Stomach (tissue), 4 donors: ENCODE data around the gene KDELR1.

ENCODE experiments used
- POLR2A ChIP-seq, 4 donors: fragments of 450-650 bp; IDR thresholded peaks; one replicate each; pipeline ENCODE4 v1.6.1; 2016; ENCODE audit warnings: antibody characterized with exemption in 4 of 4, control low read depth in 2 of 4, mild to moderate bottlenecking in 1 of 4, moderate library complexity in 1 of 4
- TF ChIP-seq, protein P1 (sequence below), 7 experiments: fragments of 450-650 bp in 4 of 7; fragments of 200-600 bp in 3 of 7; sonication (generic) in 3 of 7; IDR thresholded peaks; one replicate each; pipeline ENCODE4 v1.5.1; 2016 to 2019; ENCODE audit warnings: antibody characterized with exemption in 7 of 7, control low read depth in 2 of 7, mild to moderate bottlenecking in 1 of 7

- TF ChIP-seq POLR2A (IDR thresholded peaks at IDR 0.05), result no peak
- TF ChIP-seq, protein P1, sequence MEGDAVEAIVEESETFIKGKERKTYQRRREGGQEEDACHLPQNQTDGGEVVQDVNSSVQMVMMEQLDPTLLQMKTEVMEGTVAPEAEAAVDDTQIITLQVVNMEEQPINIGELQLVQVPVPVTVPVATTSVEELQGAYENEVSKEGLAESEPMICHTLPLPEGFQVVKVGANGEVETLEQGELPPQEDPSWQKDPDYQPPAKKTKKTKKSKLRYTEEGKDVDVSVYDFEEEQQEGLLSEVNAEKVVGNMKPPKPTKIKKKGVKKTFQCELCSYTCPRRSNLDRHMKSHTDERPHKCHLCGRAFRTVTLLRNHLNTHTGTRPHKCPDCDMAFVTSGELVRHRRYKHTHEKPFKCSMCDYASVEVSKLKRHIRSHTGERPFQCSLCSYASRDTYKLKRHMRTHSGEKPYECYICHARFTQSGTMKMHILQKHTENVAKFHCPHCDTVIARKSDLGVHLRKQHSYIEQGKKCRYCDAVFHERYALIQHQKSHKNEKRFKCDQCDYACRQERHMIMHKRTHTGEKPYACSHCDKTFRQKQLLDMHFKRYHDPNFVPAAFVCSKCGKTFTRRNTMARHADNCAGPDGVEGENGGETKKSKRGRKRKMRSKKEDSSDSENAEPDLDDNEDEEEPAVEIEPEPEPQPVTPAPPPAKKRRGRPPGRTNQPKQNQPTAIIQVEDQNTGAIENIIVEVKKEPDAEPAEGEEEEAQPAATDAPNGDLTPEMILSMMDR (IDR thresholded peaks at IDR 0.05), result no peak
Measured at GRCh38 chr19:48353677-48354076, 37.7 kb downstream of the KDELR1 start.
